Gastroesophageal sphincter (tissue), 3 donors: ENCODE measurements around the gene LIMD2.

Source experiments
- CTCF ChIP-seq, 4 experiments: fragments of 200-600 bp in 2 of 4; fragments of 450-650 bp in 2 of 4; sonication (generic) in 1 of 4; IDR thresholded peaks; one replicate each; pipeline ENCODE4 v1.5.1; 2017 to 2019; ENCODE audit warnings: antibody characterized with exemption in 4 of 4, mild to moderate bottlenecking in 2 of 4, moderate library complexity in 2 of 4
- POLR2A ChIP-seq, 2 donors: fragments of 450-650 bp; IDR thresholded peaks; one replicate each; pipeline ENCODE4 v1.6.1; 2017; ENCODE audit warnings: antibody characterized with exemption in 2 of 2, mild to moderate bottlenecking in 2 of 2, moderate library complexity in 1 of 2
- POLR2AphosphoS5 ChIP-seq: sonication (generic); formaldehyde crosslinking; IDR thresholded peaks from one replicate; pipeline ENCODE4 v1.6.1; 2017; ENCODE audit warnings: antibody characterized with exemption

DNA sequence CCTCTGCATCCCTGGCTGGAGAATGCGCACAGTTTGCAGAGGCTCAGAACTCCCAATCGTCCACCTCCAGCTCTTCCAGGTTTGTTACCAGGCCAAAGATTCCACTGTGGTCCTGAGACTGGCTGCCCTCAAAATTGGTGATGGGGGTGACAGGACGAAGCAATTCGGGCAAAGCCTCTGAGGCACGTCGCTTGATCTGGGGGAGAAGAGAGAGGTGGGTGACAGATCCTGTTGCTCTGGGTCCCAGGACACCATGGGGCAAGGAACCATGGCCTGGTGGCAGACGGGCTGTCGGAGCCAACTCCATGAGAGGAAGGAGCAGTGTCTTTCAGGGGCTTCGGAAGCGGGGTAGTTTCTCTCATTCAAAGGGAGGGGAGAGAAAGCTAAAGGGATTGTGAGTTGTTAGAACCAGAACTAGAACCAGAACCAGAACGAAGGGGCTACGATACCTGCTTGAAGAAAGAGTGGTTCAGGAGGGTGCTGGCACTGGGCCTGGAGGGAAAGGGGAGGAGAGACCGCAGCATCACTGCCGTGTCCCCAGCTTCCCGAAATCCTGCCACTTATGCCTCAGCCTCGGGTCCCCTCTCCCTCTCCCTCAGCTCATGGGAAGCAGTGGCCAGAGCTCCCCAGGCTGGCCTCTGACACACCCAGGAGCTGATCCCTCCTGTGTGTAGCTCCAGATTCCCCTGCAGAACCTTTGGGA, 3.8 kb upstream of the LIMD2 start:
- no peak for TF ChIP-seq POLR2A (IDR thresholded peaks at IDR 0.05)
- no peak for TF ChIP-seq CTCF (IDR thresholded peaks at IDR 0.05)
- no peak for TF ChIP-seq POLR2AphosphoS5
